Endodermal cell (in vitro differentiated cells): ENCODE measurements around the gene E2F2. TPM values are rescaled to one million over a fixed set of nuclear protein-coding genes. Genes with fewer than 3 reads are reported as not detected.
"Not testable (repeated sequence)": the region's sequence is repeated elsewhere in the genome, so short reads cannot be mapped to it uniquely, and the experiment has no call there.

ENCODE experiments used
- DNase-seq: peaks from one replicate; pipeline ENCODE4 v3.0.0-alpha.2; 2017
- H3K27ac ChIP-seq: 2 replicates; pipeline ENCODE4 v1.5.1; 2013; ENCODE audit warnings: mild to moderate bottlenecking, low read depth, low read length, moderate library complexity
- H3K27me3 ChIP-seq: 2 replicates; pipeline ENCODE4 v1.6.1; 2013; ENCODE audit warnings: mild to moderate bottlenecking, low read length, moderate library complexity; ENCODE audit not compliant: insufficient read depth, control insufficient read depth, poor library complexity, severe bottlenecking
- H3K36me3 ChIP-seq: 2 replicates; pipeline ENCODE4 v1.7.0; 2013; ENCODE audit warnings: mild to moderate bottlenecking, low read length, moderate library complexity; ENCODE audit not compliant: control insufficient read depth, insufficient read depth
- H3K4me1 ChIP-seq: one replicate; pipeline ENCODE4 v1.7.0; 2013; ENCODE audit warnings: low read length; ENCODE audit not compliant: control insufficient read depth, insufficient read depth
- H3K4me3 ChIP-seq: 2 replicates; pipeline ENCODE4 v1.5.1; 2013; ENCODE audit warnings: mild to moderate bottlenecking, low read length, moderate library complexity
- H3K9ac ChIP-seq: 2 replicates; pipeline ENCODE4 v1.6.1; 2013; ENCODE audit warnings: mild to moderate bottlenecking, low read length, moderate library complexity; ENCODE audit not compliant: poor library complexity, severe bottlenecking; ENCODE audit errors: extremely low read depth
- H3K9me3 ChIP-seq: 2 replicates; pipeline ENCODE4 v1.6.1; 2013; ENCODE audit warnings: mild to moderate bottlenecking, low read length, moderate library complexity; ENCODE audit not compliant: control insufficient read depth
- H3K27ac Mint-ChIP-seq: 2 replicates; pipeline ENCODE4 v1.8.0; 2020; ENCODE audit warnings: mixed read lengths
- H3K27me3 Mint-ChIP-seq: 2 replicates; pipeline ENCODE4 v1.8.0; 2021; ENCODE audit warnings: mild to moderate bottlenecking, mixed read lengths; ENCODE audit not compliant: insufficient read depth
- H3K36me3 Mint-ChIP-seq: 2 replicates; pipeline ENCODE4 v1.8.0; 2020; ENCODE audit warnings: low read depth, mixed read lengths
- H3K4me1 Mint-ChIP-seq: 2 replicates; pipeline ENCODE4 v1.8.0; 2020; ENCODE audit warnings: mixed read lengths
- H3K4me3 Mint-ChIP-seq: 2 replicates; pipeline ENCODE4 v1.8.0; 2020; ENCODE audit warnings: mild to moderate bottlenecking, moderate library complexity, mixed read lengths
- H3K9me3 Mint-ChIP-seq: 2 replicates; pipeline ENCODE4 v1.8.0; 2020; ENCODE audit warnings: mild to moderate bottlenecking, mixed read lengths
- WGBS, 2 experiments: methylation state at CpG; one replicate each; pipeline versions ENCODE4 v1.1.5 to v1.1.7; 2013; ENCODE audit warnings: missing lambda C conversion rate in 2 of 2, mixed read lengths in 1 of 2; ENCODE audit not compliant: insufficient coverage in 1 of 2, insufficient read length in 1 of 2; 5-methylcytosine and 5-hydroxymethylcytosine counted together
- total RNA-seq, 2 donors: library from RNA; stranded (reverse); fragmentation: NEBNext Ultra II Directional in 1 of 2; extraction: Animal tissue kit (Norgen Biotek cat#: 25700) in 1 of 2; gene quantifications; 2 replicates in 1 of 2; 3 replicates in 1 of 2; pipeline ENCODE4 v1.2.1, GENCODE V29; 2021
- TF ChIP-seq, protein P1 (sequence below): fragments of 200-600 bp; sonication (generic); conservative IDR thresholded peaks from 2 replicates; pipeline ENCODE4 v1.5.0; 2021; ENCODE audit warnings: antibody characterized with exemption, mild to moderate bottlenecking

The E2F2 gene
- total RNA-seq, 2 donors from 2014 or later, result 7.3 to 9.8 TPM

DNA sequence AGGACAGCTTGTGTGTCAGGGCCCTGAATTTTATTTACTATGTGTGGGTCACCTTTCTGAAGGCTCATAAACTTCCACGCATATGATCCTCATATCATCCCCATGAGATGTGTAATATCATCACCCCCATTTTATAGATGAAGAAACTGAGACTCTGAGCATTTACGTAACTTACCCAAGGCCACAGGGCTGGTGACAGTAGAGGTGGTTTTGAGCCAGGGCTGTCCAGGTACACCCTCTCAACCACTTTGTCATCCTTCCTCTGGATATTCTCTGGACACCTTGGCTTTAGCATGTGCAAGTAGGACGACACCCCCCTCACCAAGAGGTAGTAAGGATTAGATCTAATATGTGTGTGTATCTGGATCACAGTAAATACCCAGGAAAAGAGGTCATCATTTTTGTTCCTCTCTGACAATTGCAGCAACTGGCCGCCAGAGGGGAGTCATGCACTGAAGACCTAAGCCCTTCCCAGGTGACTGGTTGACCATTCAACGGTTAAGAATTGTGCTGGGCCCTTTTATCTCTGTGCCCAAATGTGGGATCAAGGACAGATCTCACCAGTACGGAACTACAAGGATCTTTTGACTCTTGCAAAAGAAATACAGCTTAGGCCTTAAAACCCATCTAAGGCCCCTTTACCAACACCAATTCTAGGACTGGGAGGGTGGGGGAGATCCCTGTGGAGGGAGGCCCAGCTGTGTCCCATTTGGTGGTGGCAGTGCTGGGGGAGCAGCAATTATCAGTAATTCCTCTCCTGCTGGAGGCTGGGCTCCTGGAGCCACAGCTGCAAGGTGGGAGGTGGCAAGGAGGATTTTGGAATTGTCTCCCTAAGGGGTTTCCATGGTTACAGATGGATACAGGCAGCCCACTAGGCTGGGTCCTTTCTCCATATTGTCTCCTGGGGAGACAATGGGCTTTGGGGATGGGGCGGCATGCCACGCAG lies 13.7 kb upstream of the E2F2 start:
- peak; percentile 93 for DNase-seq
- Histone ChIP-seq H3K9ac (no peak overlapping the region), H3K27ac (no peak overlapping the region), H3K4me1 (no peaks in the 10 kb centered on the region), H3K27me3 (no peaks in the 10 kb centered on the region), H3K9me3 (no peaks in the 10 kb centered on the region), H3K4me3 (no peak overlapping the region), H3K36me3 (no peaks in the 10 kb centered on the region)
- Mint-ChIP-seq H3K27ac (no peak overlapping the region), H3K4me1 (peaks cover 5% of the 10 kb centered on the region), H3K9me3 (no peaks in the 10 kb centered on the region), H3K4me3 (no peak overlapping the region), H3K36me3 (no peaks in the 10 kb centered on the region), H3K27me3 (peaks cover under 1% of the 10 kb centered on the region)
- 44 to 52% methylated on average over 7 to 8 of the region's 8 CpGs for WGBS, 2 experiments
- TF ChIP-seq, protein P1, sequence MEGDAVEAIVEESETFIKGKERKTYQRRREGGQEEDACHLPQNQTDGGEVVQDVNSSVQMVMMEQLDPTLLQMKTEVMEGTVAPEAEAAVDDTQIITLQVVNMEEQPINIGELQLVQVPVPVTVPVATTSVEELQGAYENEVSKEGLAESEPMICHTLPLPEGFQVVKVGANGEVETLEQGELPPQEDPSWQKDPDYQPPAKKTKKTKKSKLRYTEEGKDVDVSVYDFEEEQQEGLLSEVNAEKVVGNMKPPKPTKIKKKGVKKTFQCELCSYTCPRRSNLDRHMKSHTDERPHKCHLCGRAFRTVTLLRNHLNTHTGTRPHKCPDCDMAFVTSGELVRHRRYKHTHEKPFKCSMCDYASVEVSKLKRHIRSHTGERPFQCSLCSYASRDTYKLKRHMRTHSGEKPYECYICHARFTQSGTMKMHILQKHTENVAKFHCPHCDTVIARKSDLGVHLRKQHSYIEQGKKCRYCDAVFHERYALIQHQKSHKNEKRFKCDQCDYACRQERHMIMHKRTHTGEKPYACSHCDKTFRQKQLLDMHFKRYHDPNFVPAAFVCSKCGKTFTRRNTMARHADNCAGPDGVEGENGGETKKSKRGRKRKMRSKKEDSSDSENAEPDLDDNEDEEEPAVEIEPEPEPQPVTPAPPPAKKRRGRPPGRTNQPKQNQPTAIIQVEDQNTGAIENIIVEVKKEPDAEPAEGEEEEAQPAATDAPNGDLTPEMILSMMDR, result peak; percentile 94

DNA sequence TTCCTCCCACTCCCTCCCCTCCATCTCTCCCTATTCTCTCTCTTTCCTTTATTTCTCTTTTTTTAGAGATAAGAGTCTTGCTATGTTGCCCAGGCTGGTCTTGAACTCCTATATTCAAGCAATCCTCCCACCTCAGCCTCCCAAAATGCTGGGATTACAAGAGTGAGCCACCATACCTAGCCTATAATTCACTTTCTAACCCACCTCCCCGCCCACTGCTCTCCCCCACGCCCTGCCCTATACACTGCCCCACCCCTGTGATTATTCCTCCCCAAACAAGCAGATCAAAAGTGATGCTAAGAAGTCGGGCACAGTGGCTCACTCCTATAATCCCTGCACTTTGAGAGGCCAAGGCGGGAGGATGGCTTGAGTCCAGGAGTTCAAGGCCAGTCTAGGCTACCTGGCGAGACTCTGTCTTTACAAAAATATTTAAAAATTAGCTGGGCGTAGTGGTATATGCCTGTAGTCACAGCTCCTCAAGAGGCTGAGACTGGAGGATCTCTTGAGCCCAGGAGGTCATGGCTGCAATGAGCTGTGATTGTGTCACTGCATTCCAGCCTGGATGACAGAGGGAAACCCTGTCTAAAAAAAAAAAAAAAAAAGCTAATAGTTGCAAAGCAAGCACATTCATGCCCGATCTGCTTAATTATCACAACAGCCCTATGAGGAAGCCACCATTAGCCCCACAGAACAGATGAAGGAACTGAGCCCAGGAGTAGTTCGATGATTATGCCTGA lies 12.8 kb upstream of the E2F2 start:
- H3K9me3 ChIP-seq, result no peaks in the 10 kb centered on the region
- no peak for DNase-seq

GRCh38 chr1:23542940-23543339 lies 11.9 kb upstream of the E2F2 start:
- H3K27ac Mint-ChIP-seq, H3K36me3 Mint-ChIP-seq: not testable (repeated sequence)
- 92 to 94% methylated on average over 2 to 5 of the region's 5 CpGs for WGBS, 2 experiments

More for the DNA sequence above, 12.8 kb upstream of the E2F2 start:
- H3K9me3 Mint-ChIP-seq, result no peaks in the 10 kb centered on the region
- TF ChIP-seq, protein P1, result no peak
- Histone ChIP-seq H3K27me3 (no peaks in the 10 kb centered on the region), H3K27ac (no peak overlapping the region), H3K4me3 (no peak overlapping the region), H3K9ac (no peak overlapping the region), H3K36me3 (no peaks in the 10 kb centered on the region), H3K4me1 (no peaks in the 10 kb centered on the region)
- H3K36me3 Mint-ChIP-seq, result no peaks in the 10 kb centered on the region
- H3K27ac Mint-ChIP-seq, result no peak overlapping the region
- peaks cover 2% of the 10 kb centered on the region for H3K27me3 Mint-ChIP-seq
- H3K4me3 Mint-ChIP-seq, result no peak overlapping the region
- WGBS, 2 experiments, result 87 to 92% methylated on average over 6 to 8 of the region's 8 CpGs
- peaks cover 7% of the 10 kb centered on the region for H3K4me1 Mint-ChIP-seq

More at GRCh38 chr1:23542940-23543339, 11.9 kb upstream of the E2F2 start:
- H3K36me3 ChIP-seq, H3K4me1 Mint-ChIP-seq, H3K4me3 ChIP-seq, H3K9me3 Mint-ChIP-seq, H3K4me3 Mint-ChIP-seq, DNase-seq, H3K27me3 ChIP-seq, H3K27ac ChIP-seq, H3K9ac ChIP-seq, H3K27me3 Mint-ChIP-seq, H3K4me1 ChIP-seq, H3K9me3 ChIP-seq: not testable (repeated sequence)
